HG03025 (cell line): ENCODE data around the gene SLC30A3.
"Not testable (repeated sequence)": the region's sequence is repeated elsewhere in the genome, so short reads cannot be mapped to it uniquely, and the experiment has no call there.

Source experiments
- ATAC-seq: cut with Tn5 transposase; IDR thresholded peaks from one replicate; pipeline ENCODE4 v1.9.1; 2021; ENCODE audit warnings: mild to moderate bottlenecking, moderate library complexity; ENCODE audit not compliant: unreplicated experiment, low FRiP score

Gene SLC30A3

GRCh38 chr2:27262379-27263286 is at the start of gene SLC30A3:
Gene SLC30A3 (minus strand): TSS chr2:27263047. CDS start chr2:27262906, 141 bp downstream.
- ATAC-seq: no peak

GRCh38 chr2:27312152-27312551 is 49.3 kb upstream of the SLC30A3 start:
- no peak for ATAC-seq

GRCh38 chr2:27309651-27310050 is 46.8 kb upstream of the SLC30A3 start:
- ATAC-seq: no peak

GRCh38 chr2:27308359-27308881 is 45.6 kb upstream of the SLC30A3 start, which contains the start of gene UCN:
Gene UCN (minus strand): TSS chr2:27308445. CDS start chr2:27307895, 550 bp downstream.
- ATAC-seq: no peak

GRCh38 chr2:27307545-27308358 is 44.9 kb upstream of the SLC30A3 start:
- no peak for ATAC-seq

GRCh38 chr2:27307287-27307544 is 44.4 kb upstream of the SLC30A3 start:
- ATAC-seq: no peak

- ATAC-seq: no peak
These were observed 43.9 kb upstream of the SLC30A3 start for GRCh38 chr2:27306573-27307286.

GRCh38 chr2:27306136-27306535 is 43.3 kb upstream of the SLC30A3 start:
- no peak for ATAC-seq

- no peak for ATAC-seq
These were observed 42.7 kb upstream of the SLC30A3 start for GRCh38 chr2:27305516-27305915.

- no peak for ATAC-seq
These were observed 41.8 kb upstream of the SLC30A3 start for GRCh38 chr2:27304488-27305240.

- ATAC-seq: no peak
These were observed 40.5 kb upstream of the SLC30A3 start for GRCh38 chr2:27303093-27304025.

GRCh38 chr2:27300606-27301005 is 37.8 kb upstream of the SLC30A3 start:
- ATAC-seq: not testable (repeated sequence)

- ATAC-seq: no peak
These were observed 35.7 kb upstream of the SLC30A3 start for GRCh38 chr2:27298391-27299080.

- no peak for ATAC-seq
These were observed 34.3 kb upstream of the SLC30A3 start for GRCh38 chr2:27297195-27297594.

GRCh38 chr2:27296481-27296880 is 33.6 kb upstream of the SLC30A3 start:
- ATAC-seq: no peak

GRCh38 chr2:27294928-27295327 is 32.1 kb upstream of the SLC30A3 start:
- no peak for ATAC-seq

- no peak for ATAC-seq
These were observed 29.0 kb upstream of the SLC30A3 start for GRCh38 chr2:27291865-27292264.

GRCh38 chr2:27290549-27290948 is 27.7 kb upstream of the SLC30A3 start:
- ATAC-seq: no peak
